ENCODE data around the gene SEZ6L.
A peak's percentile ranks its signal among the peaks of the same experiment; 100 is the strongest.

The SEZ6L gene

GRCh38 chr22:26295563-26296126 lies 126.4 kb downstream of the SEZ6L start:
- no peak for DNase-seq (ENCODE audit: low read depth, low spot score)

- DNase-seq (ENCODE audit: low read depth, low spot score), result no peak
Measured at GRCh38 chr22:26298605-26299310, 129.5 kb downstream of the SEZ6L start.

- no peak for DNase-seq (ENCODE audit: low read depth, low spot score)
Measured at GRCh38 chr22:26302726-26303125, 133.5 kb downstream of the SEZ6L start.

- no peak for DNase-seq (ENCODE audit: low read depth, low spot score)
Measured at GRCh38 chr22:26303475-26303874, 134.2 kb downstream of the SEZ6L start.

- no peak for DNase-seq (ENCODE audit: low read depth, low spot score)
Measured at GRCh38 chr22:26304730-26305129, 135.5 kb downstream of the SEZ6L start.

DNA sequence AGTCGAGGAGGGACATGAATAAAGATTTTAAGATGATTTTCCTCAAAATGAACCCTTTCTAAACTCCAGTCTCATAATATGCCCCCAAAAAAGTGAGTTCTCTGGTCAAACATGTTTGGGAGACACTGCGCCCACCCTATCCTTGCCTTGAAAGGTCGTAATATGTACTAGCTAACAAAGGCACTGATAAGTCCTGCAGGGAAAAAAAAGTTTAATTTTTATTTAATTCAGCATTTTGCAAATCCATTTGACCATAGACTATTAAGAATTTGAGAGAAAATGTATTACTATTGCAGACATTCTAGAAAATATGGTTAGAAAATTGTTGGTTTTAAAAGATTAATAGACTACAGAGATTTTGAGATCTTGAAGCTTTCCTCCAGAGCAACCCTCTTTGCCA lies 139.2 kb downstream of the SEZ6L start:
- DNase-seq (ENCODE audit: low read depth, low spot score), result no peak

GRCh38 chr22:26310616-26311015 lies 141.4 kb downstream of the SEZ6L start:
- no peak for DNase-seq (ENCODE audit: low read depth, low spot score)

- DNase-seq (ENCODE audit: low read depth, low spot score), result no peak
Measured at GRCh38 chr22:26313291-26313690, 144.0 kb downstream of the SEZ6L start.

GRCh38 chr22:26314171-26314570 lies 144.9 kb downstream of the SEZ6L start:
- no peak for DNase-seq (ENCODE audit: low read depth, low spot score)

DNA sequence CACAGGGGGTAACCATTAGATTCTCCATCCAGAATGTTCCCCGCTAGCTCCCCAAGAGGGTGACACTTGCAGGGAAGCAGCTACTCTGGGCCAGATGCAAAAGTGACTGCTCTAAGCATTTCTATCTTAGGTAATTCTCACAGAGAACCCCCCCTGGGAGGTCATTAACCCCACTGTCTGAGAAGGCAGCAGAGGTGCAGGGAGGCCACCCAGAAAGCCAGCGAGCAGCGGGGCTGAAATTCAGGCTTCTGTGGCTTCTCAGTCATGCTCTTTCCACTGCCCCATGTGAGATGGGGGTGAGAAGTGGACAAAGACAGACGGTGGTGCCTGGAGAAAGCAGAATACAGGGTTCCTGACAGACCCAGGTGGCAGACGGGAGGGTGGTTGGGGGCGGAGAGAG lies 145.4 kb downstream of the SEZ6L start:
- no peak for DNase-seq (ENCODE audit: low read depth, low spot score)

GRCh38 chr22:26316732-26317285 lies 147.5 kb downstream of the SEZ6L start:
- DNase-seq (ENCODE audit: low read depth, low spot score), result no peak

GRCh38 chr22:26318975-26319374 lies 149.7 kb downstream of the SEZ6L start:
- no peak for DNase-seq (ENCODE audit: low read depth, low spot score)

GRCh38 chr22:26320447-26320846 lies 151.2 kb downstream of the SEZ6L start:
- DNase-seq (ENCODE audit: low read depth, low spot score), result no peak

DNA sequence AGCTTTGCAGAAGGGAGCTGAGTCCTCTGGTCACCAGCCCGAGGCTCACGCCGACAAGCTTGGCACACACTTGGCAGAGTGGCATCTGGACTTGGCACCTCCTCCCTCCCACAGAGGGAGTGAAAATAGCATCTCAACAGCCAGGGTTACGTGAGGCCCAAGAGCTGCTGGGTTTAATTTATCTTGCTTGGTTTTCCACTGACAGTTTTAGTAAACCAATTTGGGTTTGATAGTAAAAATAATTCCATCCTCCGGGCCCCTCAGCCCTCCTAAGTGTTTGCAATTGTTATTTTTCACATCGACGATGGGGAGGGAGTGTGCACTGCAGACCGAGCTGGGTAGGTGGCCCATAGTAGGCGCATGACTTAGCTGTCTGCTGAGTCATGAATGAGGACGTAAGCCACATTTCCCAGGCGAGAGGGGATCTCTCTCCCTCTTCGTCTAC lies 152.2 kb downstream of the SEZ6L start:
- no peak for DNase-seq (ENCODE audit: low read depth, low spot score)

GRCh38 chr22:26322179-26322905 lies 153.1 kb downstream of the SEZ6L start:
- DNase-seq (ENCODE audit: low read depth, low spot score), result no peak

- no peak for DNase-seq (ENCODE audit: low read depth, low spot score)
Measured at GRCh38 chr22:26323013-26323412, 153.8 kb downstream of the SEZ6L start.

DNA sequence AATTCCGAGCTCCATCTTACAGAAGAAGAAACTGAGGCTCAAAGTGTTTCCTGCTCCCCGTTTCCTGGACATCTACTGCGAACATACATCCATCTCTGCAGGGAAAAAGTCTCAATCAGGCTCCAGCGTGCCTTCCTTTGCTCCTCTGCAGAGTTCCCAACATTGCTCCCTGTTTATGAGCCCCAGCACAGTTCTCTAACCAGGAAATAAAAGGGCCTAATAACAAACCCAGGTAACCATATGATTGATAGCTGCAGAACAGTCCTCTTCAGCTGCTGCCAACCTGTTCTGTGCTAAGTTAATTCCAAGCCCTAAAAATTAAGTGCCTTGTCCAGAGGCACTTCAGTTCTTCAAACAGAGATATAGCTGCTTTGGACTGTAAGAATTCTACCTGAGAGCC lies 154.9 kb downstream of the SEZ6L start:
- DNase-seq (ENCODE audit: low read depth, low spot score), result no peak

GRCh38 chr22:26325641-26326040 lies 156.4 kb downstream of the SEZ6L start:
- no peak for DNase-seq (ENCODE audit: low read depth, low spot score)

- no peak for DNase-seq (ENCODE audit: low read depth, low spot score)
Measured at GRCh38 chr22:26326803-26327202, 157.5 kb downstream of the SEZ6L start.

DNA sequence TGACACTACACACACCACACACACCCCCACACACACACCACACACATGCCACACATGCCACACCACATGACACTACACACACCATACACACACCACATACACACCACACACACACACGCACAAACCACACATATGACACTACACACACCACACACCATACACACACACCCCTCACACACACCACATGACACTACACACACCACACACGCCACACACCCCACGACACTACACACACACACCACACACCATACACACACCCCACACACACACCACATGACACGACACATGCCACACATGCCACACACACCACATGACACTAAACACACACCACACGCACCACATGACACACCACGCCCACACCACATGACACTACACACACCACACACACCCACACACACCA lies 158.0 kb downstream of the SEZ6L start:
- no peak for DNase-seq (ENCODE audit: low read depth, low spot score)

DNA sequence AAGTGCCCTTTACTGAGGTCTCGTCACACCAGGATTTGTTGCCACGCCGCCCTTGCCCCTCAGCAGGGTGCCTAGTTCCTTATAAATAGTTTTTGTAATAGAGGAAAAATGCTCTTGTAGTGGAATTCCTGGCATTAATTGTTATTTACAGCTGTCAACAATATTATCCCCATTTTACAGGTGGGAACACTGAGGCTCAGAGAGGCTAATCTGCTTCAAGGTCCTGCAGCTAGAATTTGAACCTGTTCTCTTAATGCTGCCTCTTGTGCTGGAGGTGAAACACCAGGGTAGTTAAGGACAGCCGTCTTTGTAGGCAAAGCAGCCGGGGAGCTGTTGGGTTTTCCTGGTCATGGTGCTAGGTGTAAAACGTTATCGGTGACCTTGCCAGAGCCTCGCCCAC lies 159.0 kb downstream of the SEZ6L start:
- DNase-seq (ENCODE audit: low read depth, low spot score), result no peak

- DNase-seq (ENCODE audit: low read depth, low spot score), result peak; percentile 18
Measured at GRCh38 chr22:26330971-26331625, 161.8 kb downstream of the SEZ6L start.

Measured in activated naive CD8-positive, alpha-beta T cell treated with anti-CD3 and anti-CD28 coated beads, Interleukin-2, amount 50 U/mL, for 16 hours (primary cell).